Stimulated activated CD8-positive, alpha-beta memory T cell treated with anti-CD3 and anti-CD28 coated beads, Interleukin-4, amount 100 ng/mL, for 1 hour (primary cell): Measurements from ENCODE around the gene CALHM6.
"Not testable (repeated sequence)": the region's sequence is repeated elsewhere in the genome, so short reads cannot be mapped to it uniquely, and the experiment has no call there.

Experiments used
- DNase-seq, 2 donors: peaks; one replicate each; pipeline ENCODE4 v3.0.0-alpha.2; 2020; ENCODE audit warnings: low read depth in 2 of 2, low spot score in 1 of 2

Gene CALHM6

DNA sequence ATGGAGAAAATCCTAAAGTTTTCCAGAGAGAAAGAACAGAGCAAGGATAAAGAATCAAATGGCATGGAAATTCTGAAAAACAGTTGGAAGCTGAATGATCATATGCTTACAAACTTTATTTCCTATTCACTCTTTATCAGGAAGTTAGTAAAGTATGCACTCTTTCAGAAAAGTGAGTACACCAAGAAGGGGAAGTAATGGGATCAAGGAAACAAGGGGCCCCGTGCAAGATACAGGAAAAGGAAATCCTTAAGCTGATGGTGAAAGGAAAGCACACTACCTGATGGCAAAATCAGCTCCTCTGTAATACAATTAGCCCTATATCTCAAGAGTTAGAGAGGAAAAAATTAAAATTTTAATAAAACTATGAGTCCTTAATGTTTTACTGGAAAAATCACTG is 14.0 kb downstream of the CALHM6 start:
- no peak for DNase-seq

- peak in 1 of 2 donors; percentile 1 for DNase-seq
Measured at GRCh38 chr6:116476002-116476678, 15.0 kb downstream of the CALHM6 start.

GRCh38 chr6:116482780-116483179 is 21.6 kb downstream of the CALHM6 start:
- DNase-seq = no peak

DNA sequence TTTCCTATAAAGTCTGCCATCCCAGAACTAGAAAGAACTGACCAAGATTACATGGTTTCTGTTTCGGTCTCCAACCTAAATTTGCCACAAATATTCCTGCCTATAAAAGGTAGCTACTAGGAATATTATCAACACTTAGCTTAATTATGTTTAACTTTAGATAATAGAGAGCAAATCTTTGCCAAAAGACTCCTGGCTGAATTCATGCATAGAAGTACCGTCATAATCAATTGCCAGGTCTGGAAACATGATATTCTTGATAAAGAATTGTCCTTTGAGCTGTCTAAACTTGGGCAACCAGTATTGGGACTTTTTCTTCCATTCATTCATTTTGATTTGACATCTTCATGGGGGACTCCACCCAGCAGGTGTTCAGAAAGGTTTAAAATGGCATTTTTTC is 22.4 kb downstream of the CALHM6 start:
- DNase-seq = no peak

DNA sequence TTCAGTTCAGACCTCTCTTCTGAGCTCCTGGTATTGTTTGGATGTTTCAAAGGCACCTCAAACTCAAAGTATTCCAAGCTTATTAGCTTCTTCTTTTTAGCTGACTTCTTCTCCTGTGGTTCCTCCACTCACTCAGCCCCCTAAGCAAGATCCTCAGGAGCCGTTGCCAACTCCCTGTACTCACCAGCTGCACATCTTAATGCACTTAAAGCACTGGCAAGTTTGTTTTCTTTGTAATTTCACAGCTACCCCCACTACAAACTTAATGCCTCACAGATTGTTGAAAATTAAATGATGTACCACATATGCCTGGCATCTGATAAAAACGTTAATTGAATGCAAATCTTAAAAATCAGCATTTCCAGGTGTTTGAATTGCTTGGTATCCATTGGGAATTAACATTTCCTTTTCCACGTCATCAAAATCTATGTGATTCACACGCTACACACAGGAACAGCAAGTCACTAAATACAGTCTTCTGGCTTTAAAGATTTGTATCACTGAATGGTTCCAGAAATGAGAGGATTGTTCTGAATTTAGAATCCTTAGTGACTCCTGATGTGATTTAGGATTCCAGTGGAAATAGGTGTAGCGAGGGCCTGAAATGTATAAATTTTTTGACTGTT is 24.5 kb downstream of the CALHM6 start:
- no peak for DNase-seq

DNA sequence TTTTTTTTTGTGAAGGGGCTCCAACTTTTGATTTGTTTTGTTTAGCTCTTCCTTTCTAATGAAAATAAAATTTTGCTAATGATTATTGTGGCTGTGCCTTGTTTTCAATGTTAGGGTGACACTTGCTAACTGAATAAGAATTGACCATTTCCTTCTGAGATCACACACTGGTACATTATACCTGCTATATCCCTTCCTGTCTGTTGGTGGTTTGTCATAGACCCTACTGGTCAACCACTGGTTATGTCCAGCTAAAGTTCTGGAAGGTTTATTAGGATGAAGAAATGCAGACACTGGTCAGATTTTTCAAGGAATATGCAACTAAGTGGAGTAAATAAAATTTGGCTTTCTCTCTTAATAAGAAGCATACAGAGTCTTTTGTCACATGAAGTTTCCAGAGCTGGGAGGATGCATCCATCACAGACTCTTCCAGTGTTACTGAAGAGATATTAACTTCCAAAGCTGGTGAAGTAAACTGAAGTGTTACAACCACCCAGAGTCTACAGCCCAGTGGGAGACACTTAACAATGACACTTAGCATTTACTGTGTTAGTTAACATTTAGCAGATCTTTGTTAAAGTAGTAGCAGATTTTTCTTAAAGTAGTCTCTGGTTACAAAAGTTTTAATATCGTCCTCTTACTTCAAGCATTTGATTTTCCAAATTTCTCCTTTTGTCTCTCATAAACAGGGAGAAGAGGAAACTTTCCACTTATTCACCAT is 30.6 kb downstream of the CALHM6 start:
- no peak for DNase-seq

GRCh38 chr6:116492331-116493067 is 31.3 kb downstream of the CALHM6 start:
- DNase-seq = no peak

- not testable (repeated sequence) for DNase-seq
Measured at GRCh38 chr6:116495161-116495560, 34.0 kb downstream of the CALHM6 start.

DNA sequence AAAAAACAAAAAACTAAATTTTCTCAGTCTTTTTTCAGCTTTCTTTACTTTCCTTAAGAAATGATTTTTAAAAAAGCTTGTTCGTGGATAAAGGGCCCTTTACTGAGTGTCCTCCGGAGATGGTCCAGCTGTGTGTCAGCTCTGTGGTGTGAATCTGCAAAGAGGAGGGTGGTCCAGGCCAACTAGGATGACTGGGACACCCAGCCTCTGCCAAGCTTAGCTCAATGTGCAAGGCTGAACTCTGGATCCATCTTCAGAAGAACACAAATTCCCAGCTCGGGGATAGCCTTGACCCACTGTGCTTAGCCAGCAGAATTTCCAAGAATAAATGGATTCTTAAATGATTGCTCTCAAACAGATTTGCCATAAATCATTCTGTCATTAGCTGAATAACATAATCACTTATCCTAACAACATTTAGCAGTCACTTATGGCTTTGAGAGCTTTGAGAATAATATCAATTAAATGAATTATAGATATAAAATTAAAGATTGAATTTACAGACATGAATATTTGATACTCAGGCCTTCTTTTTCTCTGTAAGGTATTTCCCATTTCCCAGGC is 36.0 kb downstream of the CALHM6 start:
- no peak for DNase-seq

- DNase-seq = no peak
Measured at GRCh38 chr6:116500969-116501433, 39.8 kb downstream of the CALHM6 start.

- no peak for DNase-seq
Measured at GRCh38 chr6:116507324-116507723, 46.1 kb downstream of the CALHM6 start.

GRCh38 chr6:116508527-116508926 is 47.4 kb downstream of the CALHM6 start:
- DNase-seq = no peak

DNA sequence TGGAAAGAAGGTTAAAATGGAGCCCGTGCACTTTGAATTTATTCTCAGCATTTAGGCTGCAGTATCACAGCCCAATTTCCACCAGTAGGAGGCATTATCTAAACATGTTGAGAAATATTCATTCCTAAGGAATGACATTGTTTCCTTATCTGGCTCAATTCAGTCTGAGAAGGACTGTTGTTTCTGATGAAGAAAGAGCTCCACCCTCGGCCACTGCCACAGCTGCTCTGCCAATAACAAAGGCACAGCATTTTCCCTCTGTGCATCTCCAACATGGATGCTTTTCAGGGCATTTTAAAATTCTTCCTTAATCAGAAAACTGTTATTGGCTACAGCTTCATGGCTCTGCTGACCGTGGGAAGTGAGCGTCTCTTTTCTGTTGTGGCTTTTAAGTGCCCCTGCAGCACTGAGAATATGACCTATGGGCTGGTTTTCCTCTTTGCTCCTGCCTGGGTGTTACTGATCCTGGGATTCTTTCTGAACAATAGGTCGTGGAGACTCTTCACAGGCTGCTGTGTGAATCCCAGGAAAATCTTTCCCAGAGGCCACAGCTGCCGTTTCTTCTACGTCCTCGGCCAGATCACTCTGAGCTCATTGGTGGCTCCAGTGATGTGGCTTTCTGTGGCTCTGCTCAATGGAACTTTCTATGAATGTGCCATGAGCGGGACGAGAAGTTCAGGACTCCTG is 50.4 kb downstream of the CALHM6 start, which contains the start of gene CALHM5:
TSS of gene CALHM5 (plus strand) at position 216 of the 687 bp plus-strand sequence. CDS start at position 274, 58 bp downstream.
- DNase-seq = no peak

DNA sequence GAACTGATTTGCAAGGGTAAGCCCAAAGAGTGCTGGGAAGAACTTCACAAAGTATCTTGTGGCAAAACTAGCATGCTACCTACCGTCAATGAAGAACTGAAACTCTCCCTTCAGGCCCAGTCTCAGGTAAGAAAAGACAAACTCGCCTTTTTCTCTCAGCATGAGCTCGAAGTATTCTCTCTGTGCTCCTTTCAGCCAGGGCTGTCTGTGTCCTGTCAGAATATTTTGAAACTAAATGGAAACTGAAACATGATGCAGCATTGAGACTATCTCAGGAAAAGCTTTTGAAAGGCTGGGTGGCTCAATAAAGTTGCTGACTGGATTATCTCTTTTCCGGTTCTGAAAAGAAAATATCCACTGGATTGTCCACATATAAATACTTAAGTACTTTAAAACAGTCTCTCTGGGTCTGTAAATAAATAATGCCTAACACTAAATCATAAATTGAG is 51.0 kb downstream of the CALHM6 start:
- DNase-seq = no peak

DNA sequence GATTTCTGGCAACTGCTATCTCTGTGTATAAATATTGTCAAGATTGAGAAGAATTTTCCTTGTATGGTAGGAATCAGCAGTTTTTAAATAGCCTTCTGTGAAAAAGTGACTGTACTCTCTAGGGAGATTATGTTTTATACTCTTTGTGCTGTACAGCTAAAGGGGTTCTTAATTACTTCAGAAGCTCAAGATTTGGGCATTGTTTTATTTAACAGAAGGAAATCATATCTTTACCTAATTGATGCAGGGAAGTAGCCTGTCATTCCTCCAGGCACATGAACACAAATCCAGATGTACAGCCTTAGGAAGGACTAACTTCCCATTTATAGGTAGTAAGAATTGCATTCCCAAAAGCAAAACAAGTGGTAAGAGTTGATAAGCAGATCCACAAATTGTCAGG is 51.6 kb downstream of the CALHM6 start:
- DNase-seq = no peak
